Neuronal stem cell (in vitro differentiated cells): ENCODE data around the gene MCF2L2. TPM values are rescaled to one million over a fixed set of nuclear protein-coding genes. Genes with fewer than 3 reads are reported as not detected.

Source experiments
- DNase-seq: peaks from one replicate; pipeline ENCODE4 v3.0.0-alpha.2; 2013; ENCODE audit warnings: low spot score
- H2AFZ ChIP-seq: one replicate; pipeline ENCODE4 v1.6.1; 2013; ENCODE audit warnings: mild to moderate bottlenecking, low read length, inconsistent platforms
- H2AK5ac ChIP-seq: 2 replicates; pipeline ENCODE4 v1.6.1; 2013; ENCODE audit warnings: low read depth, mild to moderate bottlenecking, inconsistent platforms, low read length, moderate library complexity, mixed read lengths
- H2BK120ac ChIP-seq: 2 replicates; pipeline ENCODE4 v1.6.1; 2013; ENCODE audit warnings: low read depth, mild to moderate bottlenecking, inconsistent platforms, low read length, moderate library complexity, mixed read lengths
- H2BK12ac ChIP-seq: one replicate; pipeline ENCODE4 v1.6.1; 2013; ENCODE audit warnings: low read length, inconsistent platforms
- H2BK15ac ChIP-seq: 2 replicates; pipeline ENCODE4 v1.6.1; 2013; ENCODE audit warnings: mild to moderate bottlenecking, low read length, inconsistent platforms, mixed read lengths
- H2BK5ac ChIP-seq: one replicate; pipeline ENCODE4 v1.6.1; 2013; ENCODE audit warnings: inconsistent platforms, mild to moderate bottlenecking, low read length, moderate library complexity
- H3K14ac ChIP-seq: one replicate; pipeline ENCODE4 v1.6.1; 2013; ENCODE audit warnings: low read length, inconsistent platforms
- H3K18ac ChIP-seq: 2 replicates; pipeline ENCODE4 v1.6.1; 2013; ENCODE audit warnings: low read length, inconsistent platforms
- H3K23ac ChIP-seq: 2 replicates; pipeline ENCODE4 v1.6.1; 2013; ENCODE audit warnings: low read depth, mild to moderate bottlenecking, mixed read lengths, low read length, inconsistent platforms; ENCODE audit not compliant: poor library complexity
- H3K27ac ChIP-seq: replicated peaks from 3 replicates; pipeline ENCODE4 v1.5.1; 2013; ENCODE audit warnings: low read length, inconsistent platforms
- H3K27me3 ChIP-seq, 3 experiments: 2 replicates each; pipeline ENCODE4 v1.6.1; 2013; ENCODE audit warnings: low read length in 3 of 3, mild to moderate bottlenecking in 2 of 3, inconsistent platforms in 1 of 3, low read depth in 1 of 3, mixed read lengths in 1 of 3, moderate library complexity in 1 of 3; ENCODE audit not compliant: control insufficient read depth in 3 of 3, insufficient read depth in 3 of 3
- H3K36me3 ChIP-seq, 2 donors: replicated peaks in 1 of 2; 2 replicates each; pipeline ENCODE4 v1.6.1; 2013; ENCODE audit warnings: low read length in 2 of 2; ENCODE audit not compliant: control insufficient read depth in 2 of 2, insufficient read depth in 2 of 2
- H3K4ac ChIP-seq: 2 replicates; pipeline ENCODE4 v1.6.1; 2013; ENCODE audit warnings: inconsistent platforms, mild to moderate bottlenecking, low read length, moderate library complexity
- H3K4me1 ChIP-seq, 2 donors: 1 replicate in 1 of 2; 2 replicates in 1 of 2; pipeline ENCODE4 v1.6.1; 2013; ENCODE audit warnings: low read length in 2 of 2, low read depth in 1 of 2; ENCODE audit not compliant: control insufficient read depth in 2 of 2, insufficient read depth in 1 of 2
- H3K4me2 ChIP-seq: one replicate; pipeline ENCODE4 v1.6.1; 2013; ENCODE audit warnings: mild to moderate bottlenecking, low read length, inconsistent platforms; ENCODE audit not compliant: insufficient read depth, poor library complexity, severe bottlenecking
- H3K4me3 ChIP-seq, 2 donors: 2 replicates each; pipeline ENCODE4 v1.5.1; 2013; ENCODE audit warnings: low read length in 2 of 2, mild to moderate bottlenecking in 2 of 2, inconsistent platforms in 1 of 2, moderate library complexity in 1 of 2
- H3K79me1 ChIP-seq: one replicate; pipeline ENCODE4 v1.6.1; 2013; ENCODE audit warnings: low read depth, mild to moderate bottlenecking, inconsistent platforms, low read length, moderate library complexity
- H3K9ac ChIP-seq: one replicate; pipeline ENCODE4 v1.6.1; 2013; ENCODE audit warnings: mild to moderate bottlenecking, low read depth, low read length, inconsistent platforms; ENCODE audit not compliant: poor library complexity
- H3K9me3 ChIP-seq, 2 donors: replicated peaks in 1 of 2; 2 replicates each; pipeline versions ENCODE3 to v1.6.1; 2013; ENCODE audit warnings: low read length in 2 of 2, mild to moderate bottlenecking in 2 of 2, inconsistent platforms in 1 of 2, low read depth in 1 of 2, mixed read lengths in 1 of 2, moderate library complexity in 1 of 2; ENCODE audit not compliant: control insufficient read depth in 2 of 2, insufficient read depth in 1 of 2
- H4K8ac ChIP-seq: one replicate; pipeline ENCODE4 v1.6.1; 2013; ENCODE audit warnings: low read depth, mild to moderate bottlenecking, inconsistent platforms, low read length, moderate library complexity
- H4K91ac ChIP-seq: one replicate; pipeline ENCODE4 v1.6.1; 2013; ENCODE audit warnings: low read length, low read depth, mild to moderate bottlenecking, inconsistent platforms; ENCODE audit not compliant: poor library complexity
- WGBS, 2 donors: extraction: QIAGEN DNeasy Blood & Tissue Kit; methylation state at CpG; one replicate each; pipeline ENCODE4 v1.1.7; 2013; ENCODE audit warnings: missing lambda C conversion rate in 2 of 2, mixed read lengths in 1 of 2; ENCODE audit not compliant: insufficient read length in 2 of 2, insufficient replicate concordance in 1 of 2; ENCODE audit errors: extremely low coverage in 2 of 2; 5-methylcytosine and 5-hydroxymethylcytosine counted together
- small RNA-seq: library from polyadenylated mRNA; stranded (forward); fragments of <200 nt; extraction: miRNeasy Mini kit (QIAGEN cat#:217004); gene quantifications from one replicate; pipeline ENCODE3, GENCODE V24; 2013; ENCODE audit not compliant: insufficient read depth

Gene MCF2L2

GRCh38 chr3:183131186-183131725 is 297.2 kb downstream of the MCF2L2 start:
- H3K27me3 ChIP-seq = peaks cover 0 to 32% (median 0%) of the 10 kb centered on the region in 3 experiments
- H4K8ac ChIP-seq = no peak overlapping the region
- WGBS, 2 donors = no CpG with 5 or more reads among the region's 4 CpGs
- H3K27ac ChIP-seq = no peak overlapping the region
- H3K79me1 ChIP-seq = no peaks in the 10 kb centered on the region
- H3K9ac ChIP-seq = no peak overlapping the region
- no peak overlapping the region for H4K91ac ChIP-seq
- no peak overlapping the region for H3K4me3 ChIP-seq
- H2BK12ac ChIP-seq = no peak overlapping the region
- H2BK15ac ChIP-seq = no peak overlapping the region
- no peak overlapping the region for H3K18ac ChIP-seq
- H3K4ac ChIP-seq = no peak overlapping the region
- H3K14ac ChIP-seq = no peak overlapping the region
- H2AK5ac ChIP-seq = no peak overlapping the region
- no peak overlapping the region for H2BK5ac ChIP-seq
- DNase-seq = no peak
- H2BK120ac ChIP-seq = no peak overlapping the region
- no peak overlapping the region for H3K23ac ChIP-seq
- H3K36me3 ChIP-seq = no peaks in the 10 kb centered on the region
- no peaks in the 10 kb centered on the region for H3K4me1 ChIP-seq
- no peak overlapping the region for H3K4me2 ChIP-seq
- no peak overlapping the region for H2AFZ ChIP-seq
- peaks cover 0 to 4% of the 10 kb centered on the region in 2 donors for H3K9me3 ChIP-seq

GRCh38 chr3:183129243-183129642 is 299.2 kb downstream of the MCF2L2 start:
- Histone ChIP-seq H2BK5ac (no peak overlapping the region), H3K9ac (no peak overlapping the region), H3K27me3 (peaks cover 0 to 29% (median 0%) of the 10 kb centered on the region in 3 experiments), H3K9me3 (peaks cover 0 to 4% of the 10 kb centered on the region in 2 donors), H2BK12ac (no peak overlapping the region), H2BK120ac (no peak overlapping the region), H3K4me2 (no peak overlapping the region), H3K4ac (no peak overlapping the region), H2BK15ac (no peak overlapping the region), H4K8ac (no peak overlapping the region), H3K18ac (no peak overlapping the region), H3K23ac (no peak overlapping the region), H4K91ac (no peak overlapping the region), H2AFZ (no peak overlapping the region), H2AK5ac (no peak overlapping the region), H3K79me1 (no peaks in the 10 kb centered on the region), H3K14ac (no peak overlapping the region), H3K36me3 (no peaks in the 10 kb centered on the region), H3K27ac (no peak overlapping the region), H3K4me1 (no peaks in the 10 kb centered on the region), H3K4me3 (no peak overlapping the region)
- no CpG with 5 or more reads among the region's 1 CpG for WGBS, 2 donors
- DNase-seq = no peak

- no peak overlapping the region for H3K4ac ChIP-seq
- no peak overlapping the region for H3K4me2 ChIP-seq
- H3K9me3 ChIP-seq = peaks cover 0 to 4% of the 10 kb centered on the region in 2 donors
- no peak overlapping the region for H3K14ac ChIP-seq
- H3K23ac ChIP-seq = no peak overlapping the region
- H4K91ac ChIP-seq = no peak overlapping the region
- no peak for DNase-seq
- no peaks in the 10 kb centered on the region for H3K4me1 ChIP-seq
- H2BK120ac ChIP-seq = no peak overlapping the region
- WGBS, 2 donors = no CpG with 5 or more reads among the region's 3 CpGs
- no peak overlapping the region for H3K18ac ChIP-seq
- H3K9ac ChIP-seq = no peak overlapping the region
- H3K27ac ChIP-seq = no peak overlapping the region
- H2AFZ ChIP-seq = no peak overlapping the region
- H2AK5ac ChIP-seq = no peak overlapping the region
- no peaks in the 10 kb centered on the region for H3K79me1 ChIP-seq
- H2BK5ac ChIP-seq = no peak overlapping the region
- H2BK15ac ChIP-seq = no peak overlapping the region
- no peak overlapping the region for H3K4me3 ChIP-seq
- no peaks in the 10 kb centered on the region for H3K36me3 ChIP-seq
- H2BK12ac ChIP-seq = no peak overlapping the region
- H3K27me3 ChIP-seq = peaks cover 0 to 23% (median 0%) of the 10 kb centered on the region in 3 experiments
- H4K8ac ChIP-seq = no peak overlapping the region
Measured at GRCh38 chr3:183128709-183129108, 299.7 kb downstream of the MCF2L2 start.

Small RNA genes within 50 kb of the gene (small RNA-seq; reads per million reads assigned to genes)
- gene RF00092 (not detected), gene RF00394 (not detected), gene RF01241 (not detected), gene RNA5SP151 (not detected), gene SNORA63D (113 reads per million, percentile 96 among the genes with 10 or more reads in this experiment)
